Measurements from ENCODE around the gene NAV3. TPM values are rescaled to one million over a fixed set of nuclear protein-coding genes. Genes with fewer than 3 reads are reported as not detected.

Gene NAV3
- total and polyA plus RNA-seq, 7 donors = 0.47 to 4.2 (median 2.2) TPM

DNA sequence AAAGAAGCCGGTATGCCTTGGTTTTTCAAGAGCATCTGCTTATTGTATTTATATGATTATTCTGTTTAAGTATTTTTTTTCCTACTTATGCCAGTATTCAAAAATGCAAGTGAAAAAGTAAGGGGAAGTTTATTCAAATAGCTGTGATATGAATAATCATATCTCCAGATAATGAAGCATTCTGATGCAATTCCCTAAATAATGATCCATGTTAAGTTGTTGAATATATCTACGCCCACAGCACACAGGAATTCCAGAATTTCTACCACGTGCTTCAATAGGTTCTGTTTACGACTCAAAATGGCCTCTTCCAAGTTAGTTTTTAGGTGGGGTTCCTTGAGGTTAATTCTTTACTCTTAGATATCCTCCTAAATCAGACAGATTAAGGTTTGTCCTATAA lies 208.3 kb downstream of the NAV3 start:
- TF ChIP-seq, protein P1, sequence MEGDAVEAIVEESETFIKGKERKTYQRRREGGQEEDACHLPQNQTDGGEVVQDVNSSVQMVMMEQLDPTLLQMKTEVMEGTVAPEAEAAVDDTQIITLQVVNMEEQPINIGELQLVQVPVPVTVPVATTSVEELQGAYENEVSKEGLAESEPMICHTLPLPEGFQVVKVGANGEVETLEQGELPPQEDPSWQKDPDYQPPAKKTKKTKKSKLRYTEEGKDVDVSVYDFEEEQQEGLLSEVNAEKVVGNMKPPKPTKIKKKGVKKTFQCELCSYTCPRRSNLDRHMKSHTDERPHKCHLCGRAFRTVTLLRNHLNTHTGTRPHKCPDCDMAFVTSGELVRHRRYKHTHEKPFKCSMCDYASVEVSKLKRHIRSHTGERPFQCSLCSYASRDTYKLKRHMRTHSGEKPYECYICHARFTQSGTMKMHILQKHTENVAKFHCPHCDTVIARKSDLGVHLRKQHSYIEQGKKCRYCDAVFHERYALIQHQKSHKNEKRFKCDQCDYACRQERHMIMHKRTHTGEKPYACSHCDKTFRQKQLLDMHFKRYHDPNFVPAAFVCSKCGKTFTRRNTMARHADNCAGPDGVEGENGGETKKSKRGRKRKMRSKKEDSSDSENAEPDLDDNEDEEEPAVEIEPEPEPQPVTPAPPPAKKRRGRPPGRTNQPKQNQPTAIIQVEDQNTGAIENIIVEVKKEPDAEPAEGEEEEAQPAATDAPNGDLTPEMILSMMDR (IDR thresholded peaks at IDR 0.05) = no peak
- DNase-seq = no peak
- no peaks in the 10 kb centered on the region for H3K9me3 ChIP-seq
- H3K27me3 ChIP-seq (ENCODE audit: insufficient read depth in 3 of 3, low read length in 2 of 3) = no peaks in the 10 kb centered on the region
- 83 to 90% (median 86%) methylated on average over 4 of the region's 4 CpGs for WGBS, 3 donors
- no peak overlapping the region for H3K4me3 ChIP-seq
- H3K4me1 ChIP-seq = no peaks in the 10 kb centered on the region
- H3K27ac ChIP-seq = no peak overlapping the region
- no peak for ATAC-seq
- intact Hi-C loops (cut with DNase I) = no loop called here
- no peaks in the 10 kb centered on the region for H3K36me3 ChIP-seq (ENCODE audit: insufficient read depth in 1 of 2, low read depth in 1 of 2)

DNA sequence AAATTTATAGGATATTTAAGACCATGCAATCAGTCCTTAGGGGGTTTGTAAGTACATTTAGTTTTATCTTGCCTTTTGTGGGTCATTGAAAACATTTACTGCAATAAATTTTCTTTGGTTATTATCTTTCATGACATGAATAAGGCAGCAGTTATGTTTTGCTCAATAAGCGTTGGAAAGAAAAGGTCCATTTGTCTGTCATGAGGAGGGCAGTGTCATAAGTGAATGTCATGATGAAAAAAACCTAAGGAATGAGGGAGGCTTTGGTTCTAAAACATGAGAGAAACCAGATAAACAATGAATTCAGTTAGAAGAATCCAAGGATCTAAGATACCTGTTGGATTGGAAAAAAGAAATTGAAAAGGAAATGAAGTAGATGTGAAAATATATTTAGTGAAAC lies 209.4 kb downstream of the NAV3 start:
- WGBS, 3 donors = 74 to 91% (median 83%) methylated on average over 1 of the region's 1 CpG
- no peak for DNase-seq
- Histone ChIP-seq H3K9me3 (no peaks in the 10 kb centered on the region), H3K27ac (no peak overlapping the region), H3K27me3 (ENCODE audit: insufficient read depth in 3 of 3, low read length in 2 of 3) (no peaks in the 10 kb centered on the region), H3K4me3 (no peak overlapping the region), H3K4me1 (no peaks in the 10 kb centered on the region), H3K36me3 (ENCODE audit: insufficient read depth in 1 of 2, low read depth in 1 of 2) (no peaks in the 10 kb centered on the region)
- no peak for ATAC-seq
- TF ChIP-seq, protein P1 (IDR thresholded peaks at IDR 0.05) = no peak
- intact Hi-C loops (cut with DNase I) = no loop called here

DNA sequence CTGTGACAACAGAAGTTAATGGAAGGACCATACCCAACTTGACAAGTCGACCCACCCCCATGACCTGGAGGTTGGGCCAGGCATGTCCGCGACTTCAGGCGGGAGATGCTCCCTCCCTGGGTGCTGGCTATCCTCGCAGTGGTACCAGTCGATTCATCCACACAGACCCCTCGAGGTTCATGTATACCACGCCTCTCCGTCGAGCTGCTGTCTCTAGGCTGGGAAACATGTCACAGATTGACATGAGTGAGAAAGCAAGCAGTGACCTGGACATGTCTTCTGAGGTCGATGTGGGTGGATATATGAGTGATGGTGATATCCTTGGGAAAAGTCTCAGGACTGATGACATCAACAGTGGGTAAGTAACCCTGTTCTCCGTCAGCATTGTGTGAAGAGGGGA lies 220.1 kb downstream of the NAV3 start:
- Histone ChIP-seq H3K36me3 (ENCODE audit: insufficient read depth in 1 of 2, low read depth in 1 of 2) (no peaks in the 10 kb centered on the region), H3K27ac (no peak overlapping the region), H3K4me1 (no peaks in the 10 kb centered on the region), H3K4me3 (no peak overlapping the region), H3K27me3 (ENCODE audit: insufficient read depth in 3 of 3, low read length in 2 of 3) (no peaks in the 10 kb centered on the region), H3K9me3 (peaks cover 3% of the 10 kb centered on the region)
- TF ChIP-seq, protein P1 (IDR thresholded peaks at IDR 0.05) = no peak
- WGBS, 3 donors = 91 to 94% (median 92%) methylated on average over 12 of the region's 12 CpGs
- DNase-seq (no peak), ATAC-seq (no peak)
- intact Hi-C loops (cut with DNase I) = no loop called here

DNA sequence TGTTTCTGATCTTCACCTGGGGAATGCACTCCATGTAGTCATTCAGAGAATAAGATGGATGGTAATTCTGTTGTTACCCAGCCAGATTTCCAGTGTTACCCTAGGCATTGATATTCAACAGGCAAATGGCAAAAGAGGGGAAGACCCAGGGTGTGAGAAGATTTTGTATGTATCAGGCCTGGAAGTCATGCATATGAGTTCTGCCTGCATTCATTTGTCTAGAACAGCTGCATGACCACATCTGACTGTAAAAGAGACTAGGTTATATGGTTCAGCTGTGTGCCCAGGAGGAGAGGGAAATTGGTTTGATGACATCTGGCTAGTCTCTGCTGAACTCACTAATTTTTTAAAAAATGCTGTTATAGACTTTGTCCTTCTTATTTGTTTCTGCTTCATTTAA lies 224.9 kb downstream of the NAV3 start:
- H3K27me3 ChIP-seq (ENCODE audit: insufficient read depth in 3 of 3, low read length in 2 of 3) = no peaks in the 10 kb centered on the region
- H3K27ac ChIP-seq = no peak overlapping the region
- intact Hi-C loops (cut with DNase I) = no loop called here
- H3K9me3 ChIP-seq = no peaks in the 10 kb centered on the region
- H3K4me3 ChIP-seq = no peak overlapping the region
- DNase-seq (no peak), ATAC-seq (no peak)
- H3K36me3 ChIP-seq (ENCODE audit: insufficient read depth in 1 of 2, low read depth in 1 of 2) = no peaks in the 10 kb centered on the region
- TF ChIP-seq, protein P1 (IDR thresholded peaks at IDR 0.05) = no peak
- no peaks in the 10 kb centered on the region for H3K4me1 ChIP-seq

DNA sequence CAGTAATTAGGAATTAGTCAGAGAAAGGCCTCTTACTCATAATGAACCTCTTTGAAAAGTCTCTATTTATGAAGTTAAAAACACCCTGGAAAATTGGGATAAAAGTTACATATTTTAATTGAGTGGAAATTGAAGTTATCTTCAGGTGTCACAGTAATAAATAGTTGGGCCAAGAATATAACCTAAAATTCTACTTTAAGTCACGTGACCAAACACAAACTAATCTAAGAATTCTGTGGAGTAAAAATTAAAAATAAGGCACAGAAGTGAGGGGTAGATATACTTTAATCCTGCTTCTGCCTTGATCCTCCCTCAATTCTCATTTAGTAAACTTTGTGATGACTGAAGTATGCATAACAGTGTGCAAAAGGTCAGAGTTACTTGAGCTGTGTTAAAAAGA lies 226.4 kb downstream of the NAV3 start:
- intact Hi-C loops (cut with DNase I) = no loop called here
- 84 to 92% (median 92%) methylated on average over 1 of the region's 1 CpG for WGBS, 3 donors
- TF ChIP-seq, protein P1 (IDR thresholded peaks at IDR 0.05) = no peak

More for the DNA sequence above, 226.4 kb downstream of the NAV3 start:
- ATAC-seq = no peak
- no peaks in the 10 kb centered on the region for H3K27me3 ChIP-seq (ENCODE audit: insufficient read depth in 3 of 3, low read length in 2 of 3)
- no peaks in the 10 kb centered on the region for H3K9me3 ChIP-seq
- no peaks in the 10 kb centered on the region for H3K4me1 ChIP-seq
- no peak overlapping the region for H3K4me3 ChIP-seq
- no peak for DNase-seq
- no peak overlapping the region for H3K27ac ChIP-seq
- H3K36me3 ChIP-seq (ENCODE audit: insufficient read depth in 1 of 2, low read depth in 1 of 2) = no peaks in the 10 kb centered on the region
